ENCODE measurements around the gene PDZD8.

PDZD8 gene

DNA sequence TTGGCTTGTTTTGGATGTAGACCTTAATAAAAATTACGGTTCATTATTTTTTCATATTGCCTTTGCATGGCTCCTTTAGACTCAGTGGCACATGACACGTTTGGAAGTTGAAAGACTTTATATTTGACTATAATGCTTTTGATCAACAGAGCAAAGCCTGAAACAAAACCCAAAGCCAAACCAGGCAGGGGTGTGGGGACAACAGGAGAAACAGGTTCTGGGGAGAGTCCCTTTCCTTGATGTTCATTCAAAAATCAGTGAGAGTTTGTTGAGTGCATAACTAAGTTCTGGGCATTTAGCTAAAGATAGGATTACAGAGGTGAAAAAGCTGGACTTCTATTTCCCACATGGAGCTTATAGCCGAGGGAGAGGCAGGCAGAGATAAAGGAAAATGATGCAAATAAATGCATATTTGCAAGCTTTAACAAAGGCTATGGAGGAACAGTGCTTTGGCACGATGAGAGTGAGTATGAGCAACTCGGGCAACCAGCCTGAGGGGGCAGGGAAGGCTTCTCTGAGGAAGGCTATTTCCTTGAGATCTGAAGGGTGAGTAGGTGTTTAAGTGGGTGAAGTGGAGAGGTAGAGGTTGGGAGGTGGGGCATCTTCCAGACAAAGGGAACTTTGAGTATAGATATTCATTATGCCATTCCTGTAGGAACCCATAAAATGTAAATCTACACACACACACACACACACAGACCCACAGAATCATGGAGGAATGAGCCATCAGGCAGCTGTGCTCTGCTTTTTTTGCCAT, 34.5 kb upstream of the PDZD8 start:
- H4K91ac ChIP-seq (ENCODE audit: low read length): no peak overlapping the region
- H3K9ac ChIP-seq (ENCODE audit: low read length): no peak overlapping the region
- H2BK12ac ChIP-seq (ENCODE audit: low read length in 2 of 2): no peak overlapping the region
- no peak overlapping the region for H2BK5ac ChIP-seq (ENCODE audit: low read depth, low read length, poor library complexity, severe bottlenecking)
- no peak overlapping the region for H2BK15ac ChIP-seq (ENCODE audit: low read depth, poor library complexity, severe bottlenecking)
- no peak overlapping the region for H2BK120ac ChIP-seq (ENCODE audit: low read depth, low read length)
- H3K14ac ChIP-seq (ENCODE audit: low read length in 2 of 2): no peak overlapping the region
- H2AFZ ChIP-seq (ENCODE audit: low read depth, low read length): no peak overlapping the region
- no peak overlapping the region for H3K4ac ChIP-seq (ENCODE audit: low read depth in 1 of 2, low read length in 2 of 2)
- no peak overlapping the region for H3K4me2 ChIP-seq (ENCODE audit: low read length, poor library complexity, severe bottlenecking)
- WGBS: 79% methylated on average over 4 of the region's 5 CpGs
- H3K79me1 ChIP-seq (replicated peaks; ENCODE audit: low read length, poor library complexity, severe bottlenecking): no peaks in the 10 kb centered on the region
- no peak overlapping the region for H2AK5ac ChIP-seq (ENCODE audit: low read length, severe bottlenecking)
- H3K4me1 ChIP-seq (ENCODE audit: control insufficient read depth, insufficient read depth, low read depth, low read length): no peaks in the 10 kb centered on the region
- no peaks in the 10 kb centered on the region for H3K9me3 ChIP-seq (ENCODE audit: control insufficient read depth, low read length)
- H3K27ac ChIP-seq (ENCODE audit: low read length, poor library complexity, severe bottlenecking): no peak overlapping the region
- H3K36me3 ChIP-seq (ENCODE audit: control insufficient read depth in 1 of 2, insufficient read depth in 2 of 2, low read depth in 1 of 2, low read length in 2 of 2): no peaks in the 10 kb centered on the region
- no peak overlapping the region for H3K23ac ChIP-seq (ENCODE audit: low read length in 2 of 2)
- H3K18ac ChIP-seq (ENCODE audit: low read depth in 1 of 2, low read length in 2 of 2): no peak overlapping the region
- no peak overlapping the region for H4K8ac ChIP-seq (ENCODE audit: low read length)
- H3K27me3 ChIP-seq (ENCODE audit: control insufficient read depth in 1 of 2, insufficient read depth in 1 of 2, low read length in 2 of 2): peaks cover 0 to 10% of the 10 kb centered on the region in 2 experiments
- no peak for DNase-seq
- H3K4me3 ChIP-seq (ENCODE audit: insufficient read depth in 1 of 2, low read depth in 1 of 2, low read length in 2 of 2): no peak overlapping the region

DNA sequence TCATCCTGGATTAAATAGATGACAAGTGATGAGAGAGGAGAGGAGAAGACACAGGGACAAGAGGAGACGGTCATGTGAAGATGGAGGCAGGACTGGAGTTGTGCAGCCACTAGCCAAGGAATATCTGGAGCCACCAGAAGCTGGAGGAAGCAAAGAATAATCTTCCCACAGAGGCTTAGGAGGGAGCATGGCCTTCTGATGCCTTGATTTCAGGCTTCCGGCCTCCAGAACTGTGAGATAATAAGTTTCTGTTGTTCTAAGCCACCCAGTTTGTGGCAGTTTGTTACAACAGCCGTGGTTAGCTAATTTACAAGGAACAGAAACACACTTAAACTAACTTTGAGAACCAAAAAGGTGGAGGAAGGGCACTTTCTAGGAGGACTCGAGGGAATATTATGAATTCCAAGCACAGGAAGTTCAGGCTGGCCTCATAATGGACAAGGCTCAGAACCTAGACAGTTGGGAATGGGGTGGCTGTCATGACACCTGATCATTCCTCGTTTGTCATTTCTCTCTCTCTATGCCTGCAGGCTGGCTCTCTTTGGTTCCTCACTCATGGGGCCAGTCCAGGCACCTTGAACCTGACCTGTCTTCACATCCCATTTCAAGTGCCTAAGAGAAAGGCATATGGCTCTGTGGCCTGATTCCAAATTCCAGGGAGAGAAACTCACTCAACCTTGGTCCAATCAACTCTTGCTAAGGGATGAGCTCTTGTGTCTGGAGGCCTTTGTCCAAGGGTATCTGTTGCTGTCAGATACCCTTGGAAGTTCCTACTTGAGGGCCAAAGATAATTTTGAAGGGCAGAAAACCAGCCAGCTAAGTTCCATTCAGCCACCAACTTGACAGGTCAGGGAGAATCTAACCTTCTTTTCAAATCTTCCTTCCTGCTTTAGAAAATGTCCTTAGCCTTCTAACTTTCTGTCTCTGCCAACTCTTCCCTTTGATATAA, 33.5 kb upstream of the PDZD8 start:
- Histone ChIP-seq H3K4me3 (ENCODE audit: insufficient read depth in 1 of 2, low read depth in 1 of 2, low read length in 2 of 2) (no peak overlapping the region), H2AK5ac (ENCODE audit: low read length, severe bottlenecking) (no peak overlapping the region), H3K4ac (ENCODE audit: low read depth in 1 of 2, low read length in 2 of 2) (no peak overlapping the region), H3K9me3 (ENCODE audit: control insufficient read depth, low read length) (no peaks in the 10 kb centered on the region), H4K91ac (ENCODE audit: low read length) (no peak overlapping the region), H3K4me1 (ENCODE audit: control insufficient read depth, insufficient read depth, low read depth, low read length) (no peaks in the 10 kb centered on the region), H3K27ac (ENCODE audit: low read length, poor library complexity, severe bottlenecking) (no peak overlapping the region), H4K8ac (ENCODE audit: low read length) (no peak overlapping the region), H2BK120ac (ENCODE audit: low read depth, low read length) (no peak overlapping the region), H3K23ac (ENCODE audit: low read length in 2 of 2) (no peak overlapping the region), H2BK12ac (ENCODE audit: low read length in 2 of 2) (no peak overlapping the region), H3K79me1 (replicated peaks; ENCODE audit: low read length, poor library complexity, severe bottlenecking) (no peaks in the 10 kb centered on the region), H3K36me3 (ENCODE audit: control insufficient read depth in 1 of 2, insufficient read depth in 2 of 2, low read depth in 1 of 2, low read length in 2 of 2) (no peaks in the 10 kb centered on the region), H3K18ac (ENCODE audit: low read depth in 1 of 2, low read length in 2 of 2) (no peak overlapping the region), H2BK15ac (ENCODE audit: low read depth, poor library complexity, severe bottlenecking) (no peak overlapping the region), H3K4me2 (ENCODE audit: low read length, poor library complexity, severe bottlenecking) (no peak overlapping the region), H3K9ac (ENCODE audit: low read length) (no peak overlapping the region), H3K14ac (ENCODE audit: low read length in 2 of 2) (no peak overlapping the region), H2BK5ac (ENCODE audit: low read depth, low read length, poor library complexity, severe bottlenecking) (no peak overlapping the region), H3K27me3 (ENCODE audit: control insufficient read depth in 1 of 2, insufficient read depth in 1 of 2, low read length in 2 of 2) (peaks cover 0 to 10% of the 10 kb centered on the region in 2 experiments), H2AFZ (ENCODE audit: low read depth, low read length) (no peak overlapping the region)
- 60% methylated on average over 5 of the region's 5 CpGs for WGBS
- no peak for DNase-seq

DNA sequence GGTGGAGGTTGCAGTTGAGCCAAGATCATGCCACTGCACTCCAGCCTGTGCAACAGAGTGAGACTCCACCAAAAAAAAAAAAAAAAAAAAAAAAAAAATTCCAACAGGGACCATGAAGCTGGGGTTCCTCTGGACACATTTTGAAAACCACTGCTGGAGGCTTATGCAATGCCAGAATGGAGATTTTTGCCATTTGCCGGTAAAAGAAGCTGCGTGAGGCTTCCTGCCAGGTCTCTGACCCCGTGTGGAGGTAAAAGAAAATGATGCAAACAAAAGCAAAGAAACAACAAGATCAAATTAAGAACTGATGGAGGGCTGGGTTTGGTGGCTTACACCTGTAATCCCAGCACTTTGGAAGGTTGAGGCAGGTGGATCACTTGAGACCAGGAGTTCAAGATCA, 30.5 kb upstream of the PDZD8 start:
- WGBS: 81% methylated on average over 3 of the region's 3 CpGs
- no peak overlapping the region for H4K91ac ChIP-seq (ENCODE audit: low read length)

DNA sequence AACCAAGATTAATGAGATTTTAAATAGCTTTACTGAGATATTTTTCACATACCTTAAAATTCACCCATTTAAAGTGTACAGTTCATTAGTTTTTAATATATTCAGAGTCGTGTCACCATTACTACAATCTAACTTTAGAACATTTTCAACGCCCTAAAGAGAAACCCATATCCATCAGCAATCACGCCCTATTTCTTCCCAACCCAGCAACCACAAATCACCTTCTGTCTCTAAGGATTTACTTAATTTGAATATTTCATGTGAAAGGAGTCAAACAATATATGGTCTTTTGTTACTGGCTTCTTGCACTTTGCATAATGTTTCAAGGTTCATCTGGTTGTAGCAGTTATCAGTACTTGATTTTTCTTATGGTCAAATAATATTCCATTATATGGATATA, 25.1 kb upstream of the PDZD8 start:
- H2BK15ac ChIP-seq (ENCODE audit: low read depth, poor library complexity, severe bottlenecking): no peak overlapping the region
- H3K23ac ChIP-seq (ENCODE audit: low read length in 2 of 2): no peak overlapping the region
- H4K91ac ChIP-seq (ENCODE audit: low read length): no peak overlapping the region
- no peak overlapping the region for H3K4me3 ChIP-seq (ENCODE audit: insufficient read depth in 1 of 2, low read depth in 1 of 2, low read length in 2 of 2)
- H3K4me1 ChIP-seq (ENCODE audit: control insufficient read depth, insufficient read depth, low read depth, low read length): no peaks in the 10 kb centered on the region
- no peak overlapping the region for H2AK5ac ChIP-seq (ENCODE audit: low read length, severe bottlenecking)
- no peak overlapping the region for H3K9ac ChIP-seq (ENCODE audit: low read length)
- H2BK120ac ChIP-seq (ENCODE audit: low read depth, low read length): no peak overlapping the region
- no peak overlapping the region for H3K14ac ChIP-seq (ENCODE audit: low read length in 2 of 2)
- H2AFZ ChIP-seq (ENCODE audit: low read depth, low read length): no peak overlapping the region
- H3K27me3 ChIP-seq (ENCODE audit: control insufficient read depth in 1 of 2, insufficient read depth in 1 of 2, low read length in 2 of 2): peaks cover 0 to 5% of the 10 kb centered on the region in 2 experiments
- no peaks in the 10 kb centered on the region for H3K9me3 ChIP-seq (ENCODE audit: control insufficient read depth, low read length)
- no peaks in the 10 kb centered on the region for H3K79me1 ChIP-seq (replicated peaks; ENCODE audit: low read length, poor library complexity, severe bottlenecking)
- H2BK12ac ChIP-seq (ENCODE audit: low read length in 2 of 2): no peak overlapping the region
- H3K18ac ChIP-seq (ENCODE audit: low read depth in 1 of 2, low read length in 2 of 2): no peak overlapping the region
- no peak overlapping the region for H2BK5ac ChIP-seq (ENCODE audit: low read depth, low read length, poor library complexity, severe bottlenecking)
- H3K27ac ChIP-seq (ENCODE audit: low read length, poor library complexity, severe bottlenecking): no peak overlapping the region
- no peak for DNase-seq
- 63% methylated on average over 1 of the region's 3 CpGs for WGBS
- H4K8ac ChIP-seq (ENCODE audit: low read length): no peak overlapping the region
- H3K4ac ChIP-seq (ENCODE audit: low read depth in 1 of 2, low read length in 2 of 2): no peak overlapping the region
- H3K36me3 ChIP-seq (ENCODE audit: control insufficient read depth in 1 of 2, insufficient read depth in 2 of 2, low read depth in 1 of 2, low read length in 2 of 2): no peaks in the 10 kb centered on the region
- no peak overlapping the region for H3K4me2 ChIP-seq (ENCODE audit: low read length, poor library complexity, severe bottlenecking)

More for the DNA sequence above, 30.5 kb upstream of the PDZD8 start:
- Histone ChIP-seq H4K8ac (ENCODE audit: low read length) (no peak overlapping the region), H2BK5ac (ENCODE audit: low read depth, low read length, poor library complexity, severe bottlenecking) (no peak overlapping the region), H3K4me2 (ENCODE audit: low read length, poor library complexity, severe bottlenecking) (no peak overlapping the region), H3K9me3 (ENCODE audit: control insufficient read depth, low read length) (no peaks in the 10 kb centered on the region), H3K79me1 (replicated peaks; ENCODE audit: low read length, poor library complexity, severe bottlenecking) (no peaks in the 10 kb centered on the region), H3K23ac (ENCODE audit: low read length in 2 of 2) (no peak overlapping the region), H3K18ac (ENCODE audit: low read depth in 1 of 2, low read length in 2 of 2) (no peak overlapping the region), H2AK5ac (ENCODE audit: low read length, severe bottlenecking) (no peak overlapping the region), H2BK12ac (ENCODE audit: low read length in 2 of 2) (no peak overlapping the region), H3K14ac (ENCODE audit: low read length in 2 of 2) (no peak overlapping the region), H3K27me3 (ENCODE audit: control insufficient read depth in 1 of 2, insufficient read depth in 1 of 2, low read length in 2 of 2) (peaks cover 0 to 14% of the 10 kb centered on the region in 2 experiments), H3K4me3 (ENCODE audit: insufficient read depth in 1 of 2, low read depth in 1 of 2, low read length in 2 of 2) (no peak overlapping the region), H3K27ac (ENCODE audit: low read length, poor library complexity, severe bottlenecking) (no peak overlapping the region), H3K4me1 (ENCODE audit: control insufficient read depth, insufficient read depth, low read depth, low read length) (no peaks in the 10 kb centered on the region), H2BK120ac (ENCODE audit: low read depth, low read length) (no peak overlapping the region), H3K36me3 (ENCODE audit: control insufficient read depth in 1 of 2, insufficient read depth in 2 of 2, low read depth in 1 of 2, low read length in 2 of 2) (no peaks in the 10 kb centered on the region), H2BK15ac (ENCODE audit: low read depth, poor library complexity, severe bottlenecking) (no peak overlapping the region), H3K4ac (ENCODE audit: low read depth in 1 of 2, low read length in 2 of 2) (no peak overlapping the region), H2AFZ (ENCODE audit: low read depth, low read length) (no peak overlapping the region), H3K9ac (ENCODE audit: low read length) (no peak overlapping the region)
- DNase-seq: no peak

Data from mesenchymal stem cell (in vitro differentiated cells and primary cell).